HEK293 (cell line): ENCODE data around the gene NR1H3.

ENCODE experiments used
- HOXD13 ChIP-seq: sonication (generic); formaldehyde crosslinking; IDR thresholded peaks from 2 replicates; pipeline ENCODE4 v1.8.0; 2022; ENCODE audit warnings: missing genetic modification reagents, borderline replicate concordance
- KLF8 ChIP-seq: fragments of 450-650 bp; formaldehyde crosslinking; IDR thresholded peaks from 2 replicates; pipeline ENCODE4 v1.5.1; 2016; ENCODE audit warnings: missing biosample characterization, missing genetic modification characterization
- MEIS1 ChIP-seq: sonication (generic); formaldehyde crosslinking; IDR thresholded peaks from 2 replicates; pipeline ENCODE4 v1.8.1; 2022; ENCODE audit warnings: missing genetic modification reagents, mild to moderate bottlenecking, borderline replicate concordance
- SP2 ChIP-seq: fragments of 450-650 bp; formaldehyde crosslinking; IDR thresholded peaks from 2 replicates; pipeline ENCODE4 v1.5.1; 2016; ENCODE audit warnings: missing biosample characterization, missing genetic modification characterization
- SP7 ChIP-seq: fragments of 450-650 bp; formaldehyde crosslinking; IDR thresholded peaks from 2 replicates; pipeline ENCODE4 v1.5.1; 2016; ENCODE audit warnings: missing biosample characterization, missing genetic modification characterization
- WT1 ChIP-seq: fragments of 450-650 bp; formaldehyde crosslinking; IDR thresholded peaks from 2 replicates; pipeline ENCODE4 v1.5.1; 2016; ENCODE audit warnings: missing biosample characterization, missing genetic modification characterization
- YY2 ChIP-seq: fragments of 450-650 bp; formaldehyde crosslinking; IDR thresholded peaks from 2 replicates; pipeline ENCODE4 v1.5.1; 2016; ENCODE audit warnings: missing biosample characterization, missing genetic modification characterization
- ZFP69B ChIP-seq: fragments of 450-650 bp; formaldehyde crosslinking; IDR thresholded peaks from 2 replicates; pipeline ENCODE4 v1.5.1; 2016; ENCODE audit warnings: missing biosample characterization, missing genetic modification characterization
- ZNF121 ChIP-seq: fragments of 450-650 bp; formaldehyde crosslinking; IDR thresholded peaks from 2 replicates; pipeline ENCODE4 v1.5.1; 2016; ENCODE audit warnings: missing biosample characterization, missing genetic modification characterization
- ZNF19 ChIP-seq: fragments of 450-650 bp; formaldehyde crosslinking; IDR thresholded peaks from 2 replicates; pipeline ENCODE4; 2016; ENCODE audit warnings: missing biosample characterization, missing genetic modification characterization, low read depth
- ZNF2 ChIP-seq: fragments of 450-650 bp; formaldehyde crosslinking; IDR thresholded peaks from 2 replicates; pipeline ENCODE4 v1.5.1; 2016; ENCODE audit warnings: missing biosample characterization, missing genetic modification characterization
- ZNF23 ChIP-seq: fragments of 450-650 bp; formaldehyde crosslinking; IDR thresholded peaks from 2 replicates; pipeline ENCODE4 v1.5.1; 2016; ENCODE audit warnings: missing biosample characterization, missing genetic modification characterization, borderline replicate concordance
- ZNF280C ChIP-seq: fragments of 450-650 bp; formaldehyde crosslinking; IDR thresholded peaks from 2 replicates; pipeline ENCODE4 v1.5.1; 2016; ENCODE audit warnings: missing biosample characterization, missing genetic modification characterization
- ZNF335 ChIP-seq: fragments of 450-650 bp; formaldehyde crosslinking; conservative IDR thresholded peaks from 2 replicates; pipeline ENCODE4 v1.5.1; 2016; ENCODE audit warnings: missing biosample characterization, missing genetic modification characterization
- ZNF426 ChIP-seq: fragments of 450-650 bp; formaldehyde crosslinking; IDR thresholded peaks from 2 replicates; pipeline ENCODE4 v1.5.1; 2017; ENCODE audit warnings: missing biosample characterization, missing genetic modification characterization, mild to moderate bottlenecking, inconsistent platforms, moderate library complexity
- ZNF530 ChIP-seq: fragments of 450-650 bp; formaldehyde crosslinking; IDR thresholded peaks from 2 replicates; pipeline ENCODE4 v1.5.1; 2016; ENCODE audit warnings: low read depth, missing biosample characterization, missing genetic modification characterization
- ZNF558 ChIP-seq: fragments of 450-650 bp; formaldehyde crosslinking; IDR thresholded peaks from 2 replicates; pipeline ENCODE4 v1.5.1; 2016; ENCODE audit warnings: missing biosample characterization, missing genetic modification characterization
- ZNF571 ChIP-seq: fragments of 450-650 bp; formaldehyde crosslinking; IDR thresholded peaks from 2 replicates; pipeline ENCODE4 v1.5.0; 2017; ENCODE audit warnings: missing biosample characterization, missing genetic modification characterization
- ZNF629 ChIP-seq: fragments of 450-650 bp; formaldehyde crosslinking; IDR thresholded peaks from 2 replicates; pipeline ENCODE4 v1.5.1; 2017; ENCODE audit warnings: missing biosample characterization, missing genetic modification characterization
- ZNF658 ChIP-seq: fragments of 450-650 bp; formaldehyde crosslinking; IDR thresholded peaks from 2 replicates; pipeline ENCODE4; 2016; ENCODE audit warnings: missing biosample characterization, missing genetic modification characterization
- ZNF660 ChIP-seq: fragments of 450-650 bp; IDR thresholded peaks from 2 replicates; pipeline ENCODE4 v1.5.1; 2018; ENCODE audit warnings: missing biosample characterization, mild to moderate bottlenecking, missing genetic modification characterization
- ZNF701 ChIP-seq: fragments of 450-650 bp; formaldehyde crosslinking; IDR thresholded peaks from 2 replicates; pipeline ENCODE4 v1.5.1; 2016; ENCODE audit warnings: missing biosample characterization, missing genetic modification characterization
- ZNF791 ChIP-seq: fragments of 450-650 bp; formaldehyde crosslinking; IDR thresholded peaks from 2 replicates; pipeline ENCODE4 v1.5.1; 2016; ENCODE audit warnings: missing biosample characterization, missing genetic modification characterization
- TF ChIP-seq, protein P1 (sequence below): IDR thresholded peaks from 2 replicates; pipeline ENCODE4 v1.6.1; 2011; ENCODE audit warnings: mild to moderate bottlenecking, low read depth, low read length, borderline replicate concordance
- TF ChIP-seq, protein P2 (sequence below): fragments of 450-650 bp; formaldehyde crosslinking; IDR thresholded peaks from 2 replicates; pipeline ENCODE4 v1.5.1; 2016; ENCODE audit warnings: missing biosample characterization, missing genetic modification characterization, low read depth
- TF ChIP-seq, protein P3 (sequence below): fragments of 450-650 bp; formaldehyde crosslinking; IDR thresholded peaks from 2 replicates; pipeline ENCODE4 v1.5.1; 2016; ENCODE audit warnings: missing biosample characterization, missing genetic modification characterization
- TF ChIP-seq, protein P4 (sequence below): fragments of 450-650 bp; formaldehyde crosslinking; IDR thresholded peaks from 2 replicates; pipeline ENCODE4 v1.5.1; 2016; ENCODE audit warnings: missing biosample characterization, missing genetic modification characterization

NR1H3 gene

GRCh38 chr11:47213950-47214565, 43.7 kb upstream of the NR1H3 start (continued):
- 0 out of 2 replicates have a peak, but pooled peaks have one; percentile 6 for TF ChIP-seq ZNF2
- no peak for TF ChIP-seq ZNF121
- no peak for TF ChIP-seq ZNF19 (tag by site-specific recombination)
- TF ChIP-seq SP2 (tag by site-specific recombination), result peak; percentile 44
- no peak for TF ChIP-seq ZNF280C (tag by site-specific recombination)
- no peak for TF ChIP-seq ZNF791 (tag by site-specific recombination)
- peak; percentile 89 for TF ChIP-seq ZNF335
- TF ChIP-seq ZNF571 (tag by site-specific recombination), result no peak
- no peak for TF ChIP-seq ZNF23
- TF ChIP-seq, protein P1, sequence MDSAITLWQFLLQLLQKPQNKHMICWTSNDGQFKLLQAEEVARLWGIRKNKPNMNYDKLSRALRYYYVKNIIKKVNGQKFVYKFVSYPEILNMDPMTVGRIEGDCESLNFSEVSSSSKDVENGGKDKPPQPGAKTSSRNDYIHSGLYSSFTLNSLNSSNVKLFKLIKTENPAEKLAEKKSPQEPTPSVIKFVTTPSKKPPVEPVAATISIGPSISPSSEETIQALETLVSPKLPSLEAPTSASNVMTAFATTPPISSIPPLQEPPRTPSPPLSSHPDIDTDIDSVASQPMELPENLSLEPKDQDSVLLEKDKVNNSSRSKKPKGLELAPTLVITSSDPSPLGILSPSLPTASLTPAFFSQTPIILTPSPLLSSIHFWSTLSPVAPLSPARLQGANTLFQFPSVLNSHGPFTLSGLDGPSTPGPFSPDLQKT, result no peak
- TF ChIP-seq ZNF530 (tag by site-specific recombination), result no peak
- TF ChIP-seq, protein P2, sequence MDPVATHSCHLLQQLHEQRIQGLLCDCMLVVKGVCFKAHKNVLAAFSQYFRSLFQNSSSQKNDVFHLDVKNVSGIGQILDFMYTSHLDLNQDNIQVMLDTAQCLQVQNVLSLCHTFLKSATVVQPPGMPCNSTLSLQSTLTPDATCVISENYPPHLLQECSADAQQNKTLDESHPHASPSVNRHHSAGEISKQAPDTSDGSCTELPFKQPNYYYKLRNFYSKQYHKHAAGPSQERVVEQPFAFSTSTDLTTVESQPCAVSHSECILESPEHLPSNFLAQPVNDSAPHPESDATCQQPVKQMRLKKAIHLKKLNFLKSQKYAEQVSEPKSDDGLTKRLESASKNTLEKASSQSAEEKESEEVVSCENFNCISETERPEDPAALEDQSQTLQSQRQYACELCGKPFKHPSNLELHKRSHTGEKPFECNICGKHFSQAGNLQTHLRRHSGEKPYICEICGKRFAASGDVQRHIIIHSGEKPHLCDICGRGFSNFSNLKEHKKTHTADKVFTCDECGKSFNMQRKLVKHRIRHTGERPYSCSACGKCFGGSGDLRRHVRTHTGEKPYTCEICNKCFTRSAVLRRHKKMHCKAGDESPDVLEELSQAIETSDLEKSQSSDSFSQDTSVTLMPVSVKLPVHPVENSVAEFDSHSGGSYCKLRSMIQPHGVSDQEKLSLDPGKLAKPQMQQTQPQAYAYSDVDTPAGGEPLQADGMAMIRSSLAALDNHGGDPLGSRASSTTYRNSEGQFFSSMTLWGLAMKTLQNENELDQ (tag by site-specific recombination), result no peak
- TF ChIP-seq WT1 (tag by site-specific recombination), result no peak; the same call in 1 of the 2 replicates
- TF ChIP-seq ZNF426 (tag by site-specific recombination), result no peak
- no peak for TF ChIP-seq ZFP69B (tag by site-specific recombination)
- TF ChIP-seq, protein P3, sequence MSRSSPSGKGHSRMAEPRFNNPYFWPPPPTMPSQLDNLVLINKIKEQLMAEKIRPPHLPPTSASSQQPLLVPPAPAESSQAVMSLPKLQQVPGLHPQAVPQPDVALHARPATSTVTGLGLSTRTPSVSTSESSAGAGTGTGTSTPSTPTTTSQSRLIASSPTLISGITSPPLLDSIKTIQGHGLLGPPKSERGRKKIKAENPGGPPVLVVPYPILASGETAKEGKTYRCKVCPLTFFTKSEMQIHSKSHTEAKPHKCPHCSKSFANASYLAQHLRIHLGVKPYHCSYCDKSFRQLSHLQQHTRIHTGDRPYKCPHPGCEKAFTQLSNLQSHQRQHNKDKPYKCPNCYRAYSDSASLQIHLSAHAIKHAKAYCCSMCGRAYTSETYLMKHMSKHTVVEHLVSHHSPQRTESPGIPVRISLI (tag by site-specific recombination), result peak; percentile 24; the same call in 1 of the 2 replicates
- TF ChIP-seq HOXD13 (CRISPR knock-in tag), result no peak
- TF ChIP-seq KLF8 (tag by site-specific recombination), result no peak; the same call in 1 of the 2 replicates
- TF ChIP-seq ZNF660 (tag by site-specific recombination), result no peak
- no peak for TF ChIP-seq ZNF658
- TF ChIP-seq ZNF701, result no peak
- no peak for TF ChIP-seq YY2
- no peak for TF ChIP-seq MEIS1 (CRISPR knock-in tag)
- TF ChIP-seq SP7 (tag by site-specific recombination), result no peak
- 0 out of 2 replicates have a peak, but pooled peaks have one; percentile 50 for TF ChIP-seq ZNF629 (tag by site-specific recombination)
- TF ChIP-seq, protein P4, sequence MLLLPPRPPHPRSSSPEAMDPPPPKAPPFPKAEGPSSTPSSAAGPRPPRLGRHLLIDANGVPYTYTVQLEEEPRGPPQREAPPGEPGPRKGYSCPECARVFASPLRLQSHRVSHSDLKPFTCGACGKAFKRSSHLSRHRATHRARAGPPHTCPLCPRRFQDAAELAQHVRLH (tag by site-specific recombination), result 0 out of 2 replicates have a peak, but pooled peaks have one; percentile 16
- TF ChIP-seq ZNF558 (tag by site-specific recombination), result peak; percentile 39; the same call in 1 of the 2 replicates
